Measurements from ENCODE around the gene FIP1L1. TPM values are rescaled to one million over a fixed set of nuclear protein-coding genes. Genes with fewer than 3 reads are reported as not detected.

Gene FIP1L1, protein sequence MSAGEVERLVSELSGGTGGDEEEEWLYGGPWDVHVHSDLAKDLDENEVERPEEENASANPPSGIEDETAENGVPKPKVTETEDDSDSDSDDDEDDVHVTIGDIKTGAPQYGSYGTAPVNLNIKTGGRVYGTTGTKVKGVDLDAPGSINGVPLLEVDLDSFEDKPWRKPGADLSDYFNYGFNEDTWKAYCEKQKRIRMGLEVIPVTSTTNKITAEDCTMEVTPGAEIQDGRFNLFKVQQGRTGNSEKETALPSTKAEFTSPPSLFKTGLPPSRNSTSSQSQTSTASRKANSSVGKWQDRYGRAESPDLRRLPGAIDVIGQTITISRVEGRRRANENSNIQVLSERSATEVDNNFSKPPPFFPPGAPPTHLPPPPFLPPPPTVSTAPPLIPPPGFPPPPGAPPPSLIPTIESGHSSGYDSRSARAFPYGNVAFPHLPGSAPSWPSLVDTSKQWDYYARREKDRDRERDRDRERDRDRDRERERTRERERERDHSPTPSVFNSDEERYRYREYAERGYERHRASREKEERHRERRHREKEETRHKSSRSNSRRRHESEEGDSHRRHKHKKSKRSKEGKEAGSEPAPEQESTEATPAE
- polyA plus RNA-seq (2011; rRNA removed) (26.9 and 27.9 TPM in 2 replicates), polyA plus RNA-seq (2017; fragmentation: RNase III; extraction: RNeasy Plus Mini Kit Qiagen cat#74134 plus additional on column Dnase treatment) (38.4 to 40.5 TPM (median 39.0 TPM) in 3 replicates), polyA minus RNA-seq (2011; rRNA and poly(A)+ RNA removed) (27.6 and 29.3 TPM in 2 replicates)
- polyA plus RNA-seq (2012; cell fraction: cytosol; rRNA removed): 12.0 and 12.2 TPM in 2 replicates
- polyA plus RNA-seq (2012; cell fraction: nucleus; rRNA removed): 9.9 and 19.2 TPM in 2 replicates

DNA sequence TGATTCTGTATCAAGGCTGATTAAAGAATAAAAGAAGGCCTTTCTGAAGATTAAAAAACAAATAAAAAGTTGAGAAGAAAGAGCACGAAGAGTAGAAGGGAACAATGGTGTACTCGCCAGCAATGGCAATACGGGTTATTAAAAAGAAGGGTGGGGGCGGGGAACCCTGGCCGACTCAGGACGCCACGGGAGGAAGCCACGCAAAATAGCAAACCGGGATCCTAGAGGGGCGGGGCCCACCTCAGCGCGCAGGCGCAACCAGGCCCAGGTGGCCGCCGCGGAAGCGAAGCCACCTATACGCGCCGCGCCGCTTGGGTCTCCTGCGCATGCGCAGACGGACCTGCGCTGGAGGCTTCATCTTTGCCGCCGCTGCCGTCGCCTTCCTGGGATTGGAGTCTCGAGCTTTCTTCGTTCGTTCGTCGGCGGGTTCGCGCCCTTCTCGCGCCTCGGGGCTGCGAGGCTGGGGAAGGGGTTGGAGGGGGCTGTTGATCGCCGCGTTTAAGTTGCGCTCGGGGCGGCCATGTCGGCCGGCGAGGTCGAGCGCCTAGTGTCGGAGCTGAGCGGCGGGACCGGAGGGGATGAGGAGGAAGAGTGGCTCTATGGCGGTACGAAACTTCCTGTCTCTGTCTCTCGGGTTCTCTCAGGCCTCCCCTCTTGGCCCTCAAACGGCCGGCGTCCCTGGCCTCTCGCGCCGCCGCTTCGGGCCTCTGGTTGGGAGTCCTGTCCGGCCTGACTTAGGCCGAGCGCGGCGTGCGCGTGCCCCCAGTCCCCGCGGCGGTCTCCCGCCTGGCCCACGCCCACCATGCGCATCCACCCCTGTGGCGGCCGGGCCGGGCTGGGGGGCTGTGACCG lies at the start of gene FIP1L1:
FIP1L1 (plus strand) TSS at position 323 of the 852 bp plus-strand sequence; CDS start at position 521, 198 bp downstream.
- POLR2A ChIA-PET: interaction anchor here (1.0 to 1.9 kb wide), 3 partner anchors 10 to 13 kb away, joined by 3 to 7 read pairs (median 4); partner anchors contain the start of gene SCFD2
- TF ChIP-seq KDM1A (IDR thresholded peaks at IDR 0.05; ENCODE audit: low read depth): no peak
- TF ChIP-seq GATA3 (IDR thresholded peaks at IDR 0.05; ENCODE audit: borderline replicate concordance): no peak
- TF ChIP-seq HDAC2 (IDR thresholded peaks at IDR 0.05): no peak
- TF ChIP-seq, protein P1, sequence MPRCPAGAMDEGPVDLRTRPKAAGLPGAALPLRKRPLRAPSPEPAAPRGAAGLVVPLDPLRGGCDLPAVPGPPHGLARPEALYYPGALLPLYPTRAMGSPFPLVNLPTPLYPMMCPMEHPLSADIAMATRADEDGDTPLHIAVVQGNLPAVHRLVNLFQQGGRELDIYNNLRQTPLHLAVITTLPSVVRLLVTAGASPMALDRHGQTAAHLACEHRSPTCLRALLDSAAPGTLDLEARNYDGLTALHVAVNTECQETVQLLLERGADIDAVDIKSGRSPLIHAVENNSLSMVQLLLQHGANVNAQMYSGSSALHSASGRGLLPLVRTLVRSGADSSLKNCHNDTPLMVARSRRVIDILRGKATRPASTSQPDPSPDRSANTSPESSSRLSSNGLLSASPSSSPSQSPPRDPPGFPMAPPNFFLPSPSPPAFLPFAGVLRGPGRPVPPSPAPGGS (IDR thresholded peaks at IDR 0.05): 0 out of 3 replicates have a peak, but pooled peaks have one; percentile 21
- TF ChIP-seq POLR2A (IDR thresholded peaks at IDR 0.05; ENCODE audit: low read length): peak; percentile 78
- TF ChIP-seq POLR2AphosphoS2 (conservative IDR thresholded peaks at IDR 0.05; ENCODE audit: low read length): no peak
- TF ChIP-seq FOSB (CRISPR knock-in tag; IDR thresholded peaks at IDR 0.05): no peak
- no peak for TF ChIP-seq RFX5 (IDR thresholded peaks at IDR 0.05)
- TF ChIP-seq, protein P2, sequence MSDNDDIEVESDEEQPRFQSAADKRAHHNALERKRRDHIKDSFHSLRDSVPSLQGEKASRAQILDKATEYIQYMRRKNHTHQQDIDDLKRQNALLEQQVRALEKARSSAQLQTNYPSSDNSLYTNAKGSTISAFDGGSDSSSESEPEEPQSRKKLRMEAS (IDR thresholded peaks at IDR 0.05): 0 out of 2 replicates have a peak, but pooled peaks have one; percentile 37
- peak in 1 of 2 experiments; percentile 15; a peak in 1 of 5 replicates for TF ChIP-seq JUN (IDR thresholded peaks at IDR 0.05)
- TF ChIP-seq CEBPB (IDR thresholded peaks at IDR 0.05): no peak
- no peak for TF ChIP-seq TFCP2L1 (CRISPR knock-in tag; IDR thresholded peaks at IDR 0.05)
- TF ChIP-seq CHD4 (IDR thresholded peaks at IDR 0.05; ENCODE audit: borderline replicate concordance): no peak
- TF ChIP-seq, protein P3, sequence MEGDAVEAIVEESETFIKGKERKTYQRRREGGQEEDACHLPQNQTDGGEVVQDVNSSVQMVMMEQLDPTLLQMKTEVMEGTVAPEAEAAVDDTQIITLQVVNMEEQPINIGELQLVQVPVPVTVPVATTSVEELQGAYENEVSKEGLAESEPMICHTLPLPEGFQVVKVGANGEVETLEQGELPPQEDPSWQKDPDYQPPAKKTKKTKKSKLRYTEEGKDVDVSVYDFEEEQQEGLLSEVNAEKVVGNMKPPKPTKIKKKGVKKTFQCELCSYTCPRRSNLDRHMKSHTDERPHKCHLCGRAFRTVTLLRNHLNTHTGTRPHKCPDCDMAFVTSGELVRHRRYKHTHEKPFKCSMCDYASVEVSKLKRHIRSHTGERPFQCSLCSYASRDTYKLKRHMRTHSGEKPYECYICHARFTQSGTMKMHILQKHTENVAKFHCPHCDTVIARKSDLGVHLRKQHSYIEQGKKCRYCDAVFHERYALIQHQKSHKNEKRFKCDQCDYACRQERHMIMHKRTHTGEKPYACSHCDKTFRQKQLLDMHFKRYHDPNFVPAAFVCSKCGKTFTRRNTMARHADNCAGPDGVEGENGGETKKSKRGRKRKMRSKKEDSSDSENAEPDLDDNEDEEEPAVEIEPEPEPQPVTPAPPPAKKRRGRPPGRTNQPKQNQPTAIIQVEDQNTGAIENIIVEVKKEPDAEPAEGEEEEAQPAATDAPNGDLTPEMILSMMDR (IDR thresholded peaks at IDR 0.05): no peak
- TF ChIP-seq MYC (IDR thresholded peaks at IDR 0.05; ENCODE audit: borderline replicate concordance, low read length): no peak
- TF ChIP-seq TP53 (CRISPR knock-in tag; IDR thresholded peaks at IDR 0.05): no peak
- TF ChIP-seq, protein P4, sequence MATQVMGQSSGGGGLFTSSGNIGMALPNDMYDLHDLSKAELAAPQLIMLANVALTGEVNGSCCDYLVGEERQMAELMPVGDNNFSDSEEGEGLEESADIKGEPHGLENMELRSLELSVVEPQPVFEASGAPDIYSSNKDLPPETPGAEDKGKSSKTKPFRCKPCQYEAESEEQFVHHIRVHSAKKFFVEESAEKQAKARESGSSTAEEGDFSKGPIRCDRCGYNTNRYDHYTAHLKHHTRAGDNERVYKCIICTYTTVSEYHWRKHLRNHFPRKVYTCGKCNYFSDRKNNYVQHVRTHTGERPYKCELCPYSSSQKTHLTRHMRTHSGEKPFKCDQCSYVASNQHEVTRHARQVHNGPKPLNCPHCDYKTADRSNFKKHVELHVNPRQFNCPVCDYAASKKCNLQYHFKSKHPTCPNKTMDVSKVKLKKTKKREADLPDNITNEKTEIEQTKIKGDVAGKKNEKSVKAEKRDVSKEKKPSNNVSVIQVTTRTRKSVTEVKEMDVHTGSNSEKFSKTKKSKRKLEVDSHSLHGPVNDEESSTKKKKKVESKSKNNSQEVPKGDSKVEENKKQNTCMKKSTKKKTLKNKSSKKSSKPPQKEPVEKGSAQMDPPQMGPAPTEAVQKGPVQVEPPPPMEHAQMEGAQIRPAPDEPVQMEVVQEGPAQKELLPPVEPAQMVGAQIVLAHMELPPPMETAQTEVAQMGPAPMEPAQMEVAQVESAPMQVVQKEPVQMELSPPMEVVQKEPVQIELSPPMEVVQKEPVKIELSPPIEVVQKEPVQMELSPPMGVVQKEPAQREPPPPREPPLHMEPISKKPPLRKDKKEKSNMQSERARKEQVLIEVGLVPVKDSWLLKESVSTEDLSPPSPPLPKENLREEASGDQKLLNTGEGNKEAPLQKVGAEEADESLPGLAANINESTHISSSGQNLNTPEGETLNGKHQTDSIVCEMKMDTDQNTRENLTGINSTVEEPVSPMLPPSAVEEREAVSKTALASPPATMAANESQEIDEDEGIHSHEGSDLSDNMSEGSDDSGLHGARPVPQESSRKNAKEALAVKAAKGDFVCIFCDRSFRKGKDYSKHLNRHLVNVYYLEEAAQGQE (IDR thresholded peaks at IDR 0.05): no peak
- TF ChIP-seq NFE2L2 (conservative IDR thresholded peaks at IDR 0.05; ENCODE audit: low read length): no peak
- TF ChIP-seq ESRRA (IDR thresholded peaks at IDR 0.05; ENCODE audit: borderline replicate concordance, low read length): no peak
- TF ChIP-seq, protein P5, sequence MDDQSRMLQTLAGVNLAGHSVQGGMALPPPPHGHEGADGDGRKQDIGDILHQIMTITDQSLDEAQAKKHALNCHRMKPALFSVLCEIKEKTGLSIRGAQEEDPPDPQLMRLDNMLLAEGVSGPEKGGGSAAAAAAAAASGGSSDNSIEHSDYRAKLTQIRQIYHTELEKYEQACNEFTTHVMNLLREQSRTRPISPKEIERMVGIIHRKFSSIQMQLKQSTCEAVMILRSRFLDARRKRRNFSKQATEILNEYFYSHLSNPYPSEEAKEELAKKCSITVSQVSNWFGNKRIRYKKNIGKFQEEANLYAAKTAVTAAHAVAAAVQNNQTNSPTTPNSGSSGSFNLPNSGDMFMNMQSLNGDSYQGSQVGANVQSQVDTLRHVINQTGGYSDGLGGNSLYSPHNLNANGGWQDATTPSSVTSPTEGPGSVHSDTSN (IDR thresholded peaks at IDR 0.05): no peak
- TF ChIP-seq, protein P6, sequence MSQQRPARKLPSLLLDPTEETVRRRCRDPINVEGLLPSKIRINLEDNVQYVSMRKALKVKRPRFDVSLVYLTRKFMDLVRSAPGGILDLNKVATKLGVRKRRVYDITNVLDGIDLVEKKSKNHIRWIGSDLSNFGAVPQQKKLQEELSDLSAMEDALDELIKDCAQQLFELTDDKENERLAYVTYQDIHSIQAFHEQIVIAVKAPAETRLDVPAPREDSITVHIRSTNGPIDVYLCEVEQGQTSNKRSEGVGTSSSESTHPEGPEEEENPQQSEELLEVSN (IDR thresholded peaks at IDR 0.05; ENCODE audit: borderline replicate concordance, low read depth): peak; percentile 52; the same call in 1 of the 2 replicates
- TF ChIP-seq HOXB13 (CRISPR knock-in tag; IDR thresholded peaks at IDR 0.05; ENCODE audit: low read depth): no peak
- TF ChIP-seq RARB (CRISPR knock-in tag; IDR thresholded peaks at IDR 0.05): no peak
- TF ChIP-seq PHF8 (IDR thresholded peaks at IDR 0.05; ENCODE audit: borderline replicate concordance, low read depth): peak; percentile 51; the same call in 1 of the 2 replicates
- TF ChIP-seq SREBF2 (IDR thresholded peaks at IDR 0.05): no peak
- TF ChIP-seq, protein P7, sequence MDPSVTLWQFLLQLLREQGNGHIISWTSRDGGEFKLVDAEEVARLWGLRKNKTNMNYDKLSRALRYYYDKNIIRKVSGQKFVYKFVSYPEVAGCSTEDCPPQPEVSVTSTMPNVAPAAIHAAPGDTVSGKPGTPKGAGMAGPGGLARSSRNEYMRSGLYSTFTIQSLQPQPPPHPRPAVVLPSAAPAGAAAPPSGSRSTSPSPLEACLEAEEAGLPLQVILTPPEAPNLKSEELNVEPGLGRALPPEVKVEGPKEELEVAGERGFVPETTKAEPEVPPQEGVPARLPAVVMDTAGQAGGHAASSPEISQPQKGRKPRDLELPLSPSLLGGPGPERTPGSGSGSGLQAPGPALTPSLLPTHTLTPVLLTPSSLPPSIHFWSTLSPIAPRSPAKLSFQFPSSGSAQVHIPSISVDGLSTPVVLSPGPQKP (IDR thresholded peaks at IDR 0.05; ENCODE audit: low read depth, low read length): no peak

More for the DNA sequence above, at the start of gene FIP1L1:
- DNase-seq (ENCODE audit: low read depth in 1 of 2, low spot score in 1 of 2): peak; percentile 66 to 89
- 0% methylated on average over 10 of the region's 85 CpGs for WGBS (ENCODE audit: missing lambda C conversion rate)
- CTCF ChIA-PET: interaction anchor here (0.6 kb wide), 1 partner anchor 190 kb away, joined by 4 read pairs; no protein-coding TSS in a partner anchor
- Histone ChIP-seq H3K9me3 (no peaks in the 10 kb centered on the region), H3K4me2 (peak within 1 kb of the TSS; percentile 77), H3K4me1 (peaks cover 17% of the 10 kb centered on the region; the same call in 2 of the 3 replicates), H3K4me3 (peak within 1 kb of the TSS; percentile 96), H3K27ac (peak within 1 kb of the TSS; percentile 95 to 97)
- FAIRE-seq: no peak
- ATAC-seq: peak; percentile 96 to 98
